ENCODE results near the gene PAPPA. TPM values are rescaled to one million over a fixed set of nuclear protein-coding genes. Genes with fewer than 3 reads are reported as not detected.

The PAPPA gene
- polyA plus RNA-seq, 1 donor from 2014 or later = 0.41 TPM

GRCh38 chr9:116178481-116179211 is 25.1 kb downstream of the PAPPA start:
- no peak overlapping the region for H2AFZ ChIP-seq (ENCODE audit: low read depth, low read length)
- no peak overlapping the region for H3K9ac ChIP-seq (ENCODE audit: low read length)
- H3K4me3 ChIP-seq (ENCODE audit: low read length) = no peak overlapping the region
- no peaks in the 10 kb centered on the region for H3F3A ChIP-seq (ENCODE audit: insufficient read depth, low read length, poor library complexity, severe bottlenecking)
- no peaks in the 10 kb centered on the region for H3K27me3 ChIP-seq (ENCODE audit: insufficient read depth, low read depth, low read length)
- no peak overlapping the region for H3K27ac ChIP-seq (ENCODE audit: low read length)
- no peak overlapping the region for H3K4me2 ChIP-seq (ENCODE audit: low read length)
- H3K79me2 ChIP-seq (replicated peaks; ENCODE audit: insufficient read depth, low read length) = no peaks in the 10 kb centered on the region
- TF ChIP-seq RAD21 (conservative IDR thresholded peaks at IDR 0.05) (no peak), MXI1 (conservative IDR thresholded peaks at IDR 0.05; ENCODE audit: poor library complexity, severe bottlenecking) (no peak), TAF1 (IDR thresholded peaks at IDR 0.05; ENCODE audit: low read depth) (no peak), POLR2AphosphoS5 (IDR thresholded peaks at IDR 0.05) (no peak), EP300 (conservative IDR thresholded peaks at IDR 0.05; ENCODE audit: poor library complexity, severe bottlenecking) (no peak), SMC3 (conservative IDR thresholded peaks at IDR 0.05; ENCODE audit: poor library complexity) (no peak), EZH2 (IDR thresholded peaks at IDR 0.05; ENCODE audit: borderline replicate concordance, insufficient read depth, low read length, poor library complexity, severe bottlenecking) (no peak)
- TF ChIP-seq, protein P1, sequence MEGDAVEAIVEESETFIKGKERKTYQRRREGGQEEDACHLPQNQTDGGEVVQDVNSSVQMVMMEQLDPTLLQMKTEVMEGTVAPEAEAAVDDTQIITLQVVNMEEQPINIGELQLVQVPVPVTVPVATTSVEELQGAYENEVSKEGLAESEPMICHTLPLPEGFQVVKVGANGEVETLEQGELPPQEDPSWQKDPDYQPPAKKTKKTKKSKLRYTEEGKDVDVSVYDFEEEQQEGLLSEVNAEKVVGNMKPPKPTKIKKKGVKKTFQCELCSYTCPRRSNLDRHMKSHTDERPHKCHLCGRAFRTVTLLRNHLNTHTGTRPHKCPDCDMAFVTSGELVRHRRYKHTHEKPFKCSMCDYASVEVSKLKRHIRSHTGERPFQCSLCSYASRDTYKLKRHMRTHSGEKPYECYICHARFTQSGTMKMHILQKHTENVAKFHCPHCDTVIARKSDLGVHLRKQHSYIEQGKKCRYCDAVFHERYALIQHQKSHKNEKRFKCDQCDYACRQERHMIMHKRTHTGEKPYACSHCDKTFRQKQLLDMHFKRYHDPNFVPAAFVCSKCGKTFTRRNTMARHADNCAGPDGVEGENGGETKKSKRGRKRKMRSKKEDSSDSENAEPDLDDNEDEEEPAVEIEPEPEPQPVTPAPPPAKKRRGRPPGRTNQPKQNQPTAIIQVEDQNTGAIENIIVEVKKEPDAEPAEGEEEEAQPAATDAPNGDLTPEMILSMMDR (IDR thresholded peaks at IDR 0.05; ENCODE audit: poor library complexity, severe bottlenecking) = no peak
- TF ChIP-seq, protein P2, sequence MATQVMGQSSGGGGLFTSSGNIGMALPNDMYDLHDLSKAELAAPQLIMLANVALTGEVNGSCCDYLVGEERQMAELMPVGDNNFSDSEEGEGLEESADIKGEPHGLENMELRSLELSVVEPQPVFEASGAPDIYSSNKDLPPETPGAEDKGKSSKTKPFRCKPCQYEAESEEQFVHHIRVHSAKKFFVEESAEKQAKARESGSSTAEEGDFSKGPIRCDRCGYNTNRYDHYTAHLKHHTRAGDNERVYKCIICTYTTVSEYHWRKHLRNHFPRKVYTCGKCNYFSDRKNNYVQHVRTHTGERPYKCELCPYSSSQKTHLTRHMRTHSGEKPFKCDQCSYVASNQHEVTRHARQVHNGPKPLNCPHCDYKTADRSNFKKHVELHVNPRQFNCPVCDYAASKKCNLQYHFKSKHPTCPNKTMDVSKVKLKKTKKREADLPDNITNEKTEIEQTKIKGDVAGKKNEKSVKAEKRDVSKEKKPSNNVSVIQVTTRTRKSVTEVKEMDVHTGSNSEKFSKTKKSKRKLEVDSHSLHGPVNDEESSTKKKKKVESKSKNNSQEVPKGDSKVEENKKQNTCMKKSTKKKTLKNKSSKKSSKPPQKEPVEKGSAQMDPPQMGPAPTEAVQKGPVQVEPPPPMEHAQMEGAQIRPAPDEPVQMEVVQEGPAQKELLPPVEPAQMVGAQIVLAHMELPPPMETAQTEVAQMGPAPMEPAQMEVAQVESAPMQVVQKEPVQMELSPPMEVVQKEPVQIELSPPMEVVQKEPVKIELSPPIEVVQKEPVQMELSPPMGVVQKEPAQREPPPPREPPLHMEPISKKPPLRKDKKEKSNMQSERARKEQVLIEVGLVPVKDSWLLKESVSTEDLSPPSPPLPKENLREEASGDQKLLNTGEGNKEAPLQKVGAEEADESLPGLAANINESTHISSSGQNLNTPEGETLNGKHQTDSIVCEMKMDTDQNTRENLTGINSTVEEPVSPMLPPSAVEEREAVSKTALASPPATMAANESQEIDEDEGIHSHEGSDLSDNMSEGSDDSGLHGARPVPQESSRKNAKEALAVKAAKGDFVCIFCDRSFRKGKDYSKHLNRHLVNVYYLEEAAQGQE (IDR thresholded peaks at IDR 0.05; ENCODE audit: borderline replicate concordance) = no peak
- H3K9me2 ChIP-seq (ENCODE audit: insufficient read depth, low read length) = no peaks in the 10 kb centered on the region
- H3K36me3 ChIP-seq (ENCODE audit: insufficient read depth, low read length) = no peaks in the 10 kb centered on the region
- H3K9me3 ChIP-seq (ENCODE audit: low read length) = no peaks in the 10 kb centered on the region
- no peaks in the 10 kb centered on the region for H4K20me1 ChIP-seq (ENCODE audit: insufficient read depth)

GRCh38 chr9:116179568-116179967 is 26.0 kb downstream of the PAPPA start:
- TF ChIP-seq POLR2AphosphoS5 (IDR thresholded peaks at IDR 0.05) (no peak), TAF1 (IDR thresholded peaks at IDR 0.05; ENCODE audit: low read depth) (no peak), EZH2 (IDR thresholded peaks at IDR 0.05; ENCODE audit: borderline replicate concordance, insufficient read depth, low read length, poor library complexity, severe bottlenecking) (no peak), RAD21 (conservative IDR thresholded peaks at IDR 0.05) (no peak), MXI1 (conservative IDR thresholded peaks at IDR 0.05; ENCODE audit: poor library complexity, severe bottlenecking) (no peak), EP300 (conservative IDR thresholded peaks at IDR 0.05; ENCODE audit: poor library complexity, severe bottlenecking) (no peak), SMC3 (conservative IDR thresholded peaks at IDR 0.05; ENCODE audit: poor library complexity) (no peak)
- TF ChIP-seq, protein P1 (IDR thresholded peaks at IDR 0.05; ENCODE audit: poor library complexity, severe bottlenecking) = no peak
- TF ChIP-seq, protein P2 (IDR thresholded peaks at IDR 0.05; ENCODE audit: borderline replicate concordance) = no peak
- Histone ChIP-seq H4K20me1 (ENCODE audit: insufficient read depth) (no peaks in the 10 kb centered on the region), H3K9me3 (ENCODE audit: low read length) (no peaks in the 10 kb centered on the region), H3K36me3 (ENCODE audit: insufficient read depth, low read length) (no peaks in the 10 kb centered on the region), H3K9ac (ENCODE audit: low read length) (no peak overlapping the region), H3K79me2 (replicated peaks; ENCODE audit: insufficient read depth, low read length) (no peaks in the 10 kb centered on the region), H2AFZ (ENCODE audit: low read depth, low read length) (no peak overlapping the region), H3K4me2 (ENCODE audit: low read length) (no peak overlapping the region), H3F3A (ENCODE audit: insufficient read depth, low read length, poor library complexity, severe bottlenecking) (no peaks in the 10 kb centered on the region), H3K4me3 (ENCODE audit: low read length) (no peak overlapping the region), H3K27me3 (ENCODE audit: insufficient read depth, low read depth, low read length) (no peaks in the 10 kb centered on the region), H3K27ac (ENCODE audit: low read length) (no peak overlapping the region), H3K9me2 (ENCODE audit: insufficient read depth, low read length) (no peaks in the 10 kb centered on the region)
